H9 (cell line): ENCODE results near the gene APP. TPM values are rescaled to one million over a fixed set of nuclear protein-coding genes. Genes with fewer than 3 reads are reported as not detected.
"Not testable (repeated sequence)": the region's sequence is repeated elsewhere in the genome, so short reads cannot be mapped to it uniquely, and the experiment has no call there.

Experiments
- DNase-seq: peaks from one replicate; pipeline ENCODE4 v3.0.0-alpha.2; 2017
- H2AFZ ChIP-seq: one replicate; pipeline ENCODE4 v1.6.1; 2013; ENCODE audit warnings: mild to moderate bottlenecking, low read length, control low read depth, moderate library complexity
- H2AK5ac ChIP-seq: 2 replicates; pipeline ENCODE4 v1.6.1; 2013; ENCODE audit warnings: low read length, control low read depth, mixed read lengths; ENCODE audit not compliant: insufficient read length
- H2BK120ac ChIP-seq: one replicate; pipeline ENCODE4 v1.6.1; 2013; ENCODE audit warnings: low read depth, mild to moderate bottlenecking, low read length, control low read depth, inconsistent platforms; ENCODE audit not compliant: poor library complexity, severe bottlenecking
- H2BK12ac ChIP-seq: 2 replicates; pipeline ENCODE4 v1.6.1; 2013; ENCODE audit warnings: low read length, control low read depth, mixed read lengths, low read depth; ENCODE audit not compliant: insufficient read length
- H2BK15ac ChIP-seq: 2 replicates; pipeline ENCODE4 v1.6.1; 2013; ENCODE audit warnings: low read depth, low read length, control low read depth
- H2BK20ac ChIP-seq: one replicate; pipeline ENCODE4 v1.6.1; 2013; ENCODE audit warnings: low read depth, mild to moderate bottlenecking, low read length, control low read depth, inconsistent platforms; ENCODE audit not compliant: poor library complexity, severe bottlenecking
- H2BK5ac ChIP-seq: 2 replicates; pipeline ENCODE4 v1.6.1; 2013; ENCODE audit warnings: low read length, control low read depth, mixed read lengths; ENCODE audit not compliant: insufficient read length
- H3K14ac ChIP-seq: 2 replicates; pipeline ENCODE4 v1.6.1; 2013; ENCODE audit warnings: low read length, control low read depth; ENCODE audit not compliant: insufficient read depth
- H3K18ac ChIP-seq: 2 replicates; pipeline ENCODE4 v1.6.1; 2013; ENCODE audit warnings: low read depth, mild to moderate bottlenecking, mixed read lengths, low read length, control low read depth; ENCODE audit not compliant: insufficient read length
- H3K23ac ChIP-seq: 2 replicates; pipeline ENCODE4 v1.6.1; 2013; ENCODE audit warnings: low read length, control low read depth, mixed read lengths, low read depth; ENCODE audit not compliant: insufficient read length
- H3K23me2 ChIP-seq: 2 replicates; pipeline ENCODE4 v1.6.1; 2013; ENCODE audit warnings: low read depth, mild to moderate bottlenecking, mixed read lengths, low read length, control low read depth; ENCODE audit not compliant: insufficient read length, poor library complexity, severe bottlenecking
- H3K27ac ChIP-seq: 2 replicates; pipeline ENCODE4 v1.5.1; 2013; ENCODE audit warnings: low read length, control low read depth, mixed read lengths, low read depth; ENCODE audit not compliant: insufficient read length
- H3K27me3 ChIP-seq: 2 replicates; pipeline ENCODE4 v1.6.1; 2013; ENCODE audit warnings: low read length, control low read depth, inconsistent platforms; ENCODE audit not compliant: insufficient read depth
- H3K4ac ChIP-seq: 2 replicates; pipeline ENCODE4 v1.6.1; 2013; ENCODE audit warnings: low read depth, mild to moderate bottlenecking, control low read depth, inconsistent platforms, low read length, moderate library complexity
- H3K4me1 ChIP-seq: 2 replicates; pipeline ENCODE4 v1.6.1; 2013; ENCODE audit warnings: low read length, control low read depth, inconsistent platforms; ENCODE audit not compliant: insufficient read depth
- H3K4me2 ChIP-seq: 2 replicates; pipeline ENCODE4 v1.6.1; 2013; ENCODE audit warnings: low read length, control low read depth, mixed read lengths; ENCODE audit not compliant: insufficient read length, insufficient read depth
- H3K56ac ChIP-seq: 2 replicates; pipeline ENCODE4 v1.6.1; 2013; ENCODE audit warnings: low read depth, mild to moderate bottlenecking, mixed read lengths, low read length, control low read depth; ENCODE audit not compliant: insufficient read length
- H3K79me1 ChIP-seq: 2 replicates; pipeline ENCODE4 v1.6.1; 2013; ENCODE audit warnings: low read depth, mild to moderate bottlenecking, moderate library complexity, low read length, control low read depth, inconsistent platforms; ENCODE audit not compliant: insufficient read depth, poor library complexity, severe bottlenecking
- H3K79me2 ChIP-seq: 2 replicates; pipeline ENCODE4 v1.6.1; 2013; ENCODE audit warnings: low read length, control low read depth, inconsistent platforms; ENCODE audit not compliant: insufficient read depth
- H3K9ac ChIP-seq: 2 replicates; pipeline ENCODE4 v1.6.1; 2013; ENCODE audit warnings: low read length, control low read depth, mixed read lengths; ENCODE audit not compliant: insufficient read length; ENCODE audit errors: extremely low read depth
- H3K9me3 ChIP-seq: one replicate; pipeline ENCODE4 v1.6.1; 2013; ENCODE audit warnings: low read depth, low read length, inconsistent platforms; ENCODE audit not compliant: control insufficient read depth
- H3T11ph ChIP-seq: one replicate; pipeline ENCODE4 v1.6.1; 2013; ENCODE audit warnings: mild to moderate bottlenecking, low read length, control low read depth, inconsistent platforms
- H4K20me1 ChIP-seq: one replicate; pipeline ENCODE4 v1.6.1; 2013; ENCODE audit not compliant: control insufficient read depth, insufficient read length, insufficient read depth
- H4K5ac ChIP-seq: 2 replicates; pipeline ENCODE4 v1.6.1; 2013; ENCODE audit warnings: low read depth, mild to moderate bottlenecking, mixed read lengths, low read length, control low read depth; ENCODE audit not compliant: insufficient read length
- H4K8ac ChIP-seq: replicated peaks from 2 replicates; pipeline ENCODE4 v1.6.1; 2013; ENCODE audit warnings: low read length, control low read depth, mixed read lengths, low read depth; ENCODE audit not compliant: insufficient read length
- H4K91ac ChIP-seq: 2 replicates; pipeline ENCODE4 v1.6.1; 2013; ENCODE audit warnings: low read depth, mild to moderate bottlenecking, moderate library complexity, mixed read lengths, low read length, control low read depth; ENCODE audit not compliant: insufficient read length
- H3K27ac Mint-ChIP-seq, 3 experiments: 2 replicates in 2 of 3; 3 replicates in 1 of 3; pipeline ENCODE4 v1.8.0; 2020 to 2021; ENCODE audit warnings: mixed read lengths in 3 of 3, mild to moderate bottlenecking in 1 of 3, moderate library complexity in 1 of 3
- H3K27me3 Mint-ChIP-seq: 2 replicates; pipeline ENCODE4 v1.8.0; 2021; ENCODE audit warnings: low read depth, mild to moderate bottlenecking, moderate library complexity, mixed read lengths
- H3K36me3 Mint-ChIP-seq, 3 experiments: 2 replicates in 2 of 3; 3 replicates in 1 of 3; pipeline ENCODE4 v1.8.0; 2020 to 2021; ENCODE audit warnings: low read depth in 3 of 3, mixed read lengths in 3 of 3; ENCODE audit not compliant: insufficient read depth in 1 of 3
- H3K4me1 Mint-ChIP-seq, 2 experiments: 2 replicates each; pipeline ENCODE4 v1.8.0; 2020; ENCODE audit warnings: mixed read lengths in 2 of 2
- H3K4me3 Mint-ChIP-seq, 2 experiments: 2 replicates in 1 of 2; 3 replicates in 1 of 2; pipeline ENCODE4 v1.8.0; 2020 to 2021; ENCODE audit warnings: mild to moderate bottlenecking in 2 of 2, mixed read lengths in 2 of 2, moderate library complexity in 1 of 2
- H3K9me3 Mint-ChIP-seq, 2 experiments: 2 replicates in 1 of 2; 3 replicates in 1 of 2; pipeline ENCODE4 v1.8.0; 2020; ENCODE audit warnings: mild to moderate bottlenecking in 2 of 2, mixed read lengths in 2 of 2, moderate library complexity in 1 of 2
- WGBS: extraction: QIAGEN DNeasy Blood & Tissue Kit; methylation state at CpG from one replicate; pipeline ENCODE4 v1.1.7; 2013; ENCODE audit warnings: missing lambda C conversion rate, low lambda C conversion rate, mixed read lengths; ENCODE audit not compliant: insufficient read length; ENCODE audit errors: extremely low coverage; 5-methylcytosine and 5-hydroxymethylcytosine counted together
- total RNA-seq: library from RNA; stranded (reverse); gene quantifications from 2 replicates; pipeline ENCODE4 v1.2.1, GENCODE V29; 2021

The APP gene
- total RNA-seq, 1 experiment from 2014 or later = 380 TPM

DNA sequence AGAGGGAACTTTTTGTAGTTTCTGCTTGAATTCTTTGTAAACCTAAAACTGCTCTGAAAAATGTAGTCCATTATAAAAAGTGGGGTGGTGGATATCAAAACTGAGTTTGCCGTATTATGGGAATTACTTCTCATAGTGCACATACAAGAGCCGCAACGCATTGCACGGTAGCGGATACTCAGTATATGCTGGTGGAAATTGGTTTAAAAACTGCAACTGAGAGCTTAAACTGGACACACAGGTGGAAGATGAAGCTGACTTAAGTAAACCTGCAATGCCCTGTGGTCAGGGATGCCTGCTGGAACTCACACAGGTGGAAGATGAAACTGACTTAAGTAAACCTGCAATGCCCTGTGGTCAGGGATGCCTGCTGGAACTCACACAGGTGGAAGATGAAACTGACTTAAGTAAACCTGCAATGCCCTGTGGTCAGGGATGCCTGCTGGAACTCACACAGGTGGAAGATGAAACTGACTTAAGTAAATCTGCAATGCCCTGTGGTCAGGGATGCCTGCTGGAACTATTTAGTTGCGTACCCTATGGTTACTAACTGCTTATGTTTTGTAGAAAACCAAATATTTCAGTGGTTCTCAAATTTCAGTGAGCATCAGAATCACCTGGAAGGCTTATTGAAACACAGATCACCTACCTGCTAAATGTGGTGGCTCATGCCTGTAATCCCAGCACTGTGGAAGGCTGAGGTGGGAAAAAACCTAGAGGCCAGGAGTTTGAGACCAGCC, 147.8 kb downstream of the APP start:
- not testable (repeated sequence) for H3K4me2 ChIP-seq, H3K4ac ChIP-seq, H2BK5ac ChIP-seq, H3K79me1 ChIP-seq, H4K5ac ChIP-seq, H3K23me2 ChIP-seq, H2AFZ ChIP-seq, H2BK12ac ChIP-seq, H3K9me3 ChIP-seq, H2AK5ac ChIP-seq, H3K14ac ChIP-seq, H3K79me2 ChIP-seq, H4K8ac ChIP-seq, H4K91ac ChIP-seq, H3K18ac ChIP-seq, H2BK20ac ChIP-seq, H4K20me1 ChIP-seq, DNase-seq, H3K9ac ChIP-seq, H3K23ac ChIP-seq, H2BK15ac ChIP-seq, H3K9me3 Mint-ChIP-seq, H2BK120ac ChIP-seq, H3K4me3 Mint-ChIP-seq, H3T11ph ChIP-seq, H3K27ac ChIP-seq, H3K27me3 ChIP-seq, H3K56ac ChIP-seq, H3K4me1 ChIP-seq, H3K27me3 Mint-ChIP-seq
- no CpG with 5 or more reads among the region's 6 CpGs for WGBS
- Mint-ChIP-seq H3K27ac (peak overlapping the region; percentile 22 to 48 (median 34); a peak in 4 of 7 replicates), H3K36me3 (peaks cover 19 to 30% (median 21%) of the 10 kb centered on the region in 3 experiments), H3K4me1 (peaks cover 32 to 35% of the 10 kb centered on the region in 2 experiments)
